DMS114 treated with DMSO at 0.1 percent for 48 hours (cell line): ENCODE results near the gene INSR.
"Not testable (repeated sequence)": the region's sequence is repeated elsewhere in the genome, so short reads cannot be mapped to it uniquely, and the experiment has no call there.

ENCODE experiments used
- DNase-seq: peaks from one replicate; lab custom pipeline; 2025; ENCODE audit not compliant: unreplicated experiment; lab: John Stamatoyannopoulos, UW

The INSR gene

GRCh38 chr19:7258041-7258839 lies 36.0 kb downstream of the INSR start:
- no peak for DNase-seq

GRCh38 chr19:7257148-7258040 lies 36.8 kb downstream of the INSR start:
- no peak for DNase-seq

GRCh38 chr19:7255631-7256030 lies 38.6 kb downstream of the INSR start:
- no peak for DNase-seq

GRCh38 chr19:7255119-7255518 lies 39.1 kb downstream of the INSR start:
- no peak for DNase-seq

GRCh38 chr19:7254590-7254989 lies 39.6 kb downstream of the INSR start:
- no peak for DNase-seq

- no peak for DNase-seq
These were observed 41.9 kb downstream of the INSR start for GRCh38 chr19:7252364-7252763.

GRCh38 chr19:7251494-7251893 lies 42.7 kb downstream of the INSR start:
- no peak for DNase-seq

- no peak for DNase-seq
These were observed 43.3 kb downstream of the INSR start for GRCh38 chr19:7250951-7251350.

- DNase-seq: no peak
These were observed 44.1 kb downstream of the INSR start for GRCh38 chr19:7250057-7250596.

GRCh38 chr19:7247155-7247554 lies 47.1 kb downstream of the INSR start:
- DNase-seq: no peak

GRCh38 chr19:7246601-7247000 lies 47.6 kb downstream of the INSR start:
- no peak for DNase-seq

- DNase-seq: no peak
These were observed 51.5 kb downstream of the INSR start for GRCh38 chr19:7242601-7243258.

GRCh38 chr19:7238051-7238450 lies 56.2 kb downstream of the INSR start:
- DNase-seq: no peak

- no peak for DNase-seq
These were observed 58.1 kb downstream of the INSR start for GRCh38 chr19:7236153-7236552.

- no peak for DNase-seq
These were observed 63.4 kb downstream of the INSR start for GRCh38 chr19:7230826-7231225.

GRCh38 chr19:7229735-7230134 lies 64.5 kb downstream of the INSR start:
- DNase-seq: no peak

GRCh38 chr19:7228935-7229541 lies 65.2 kb downstream of the INSR start:
- DNase-seq: no peak

- DNase-seq: no peak
These were observed 66.5 kb downstream of the INSR start for GRCh38 chr19:7227735-7228134.

- not testable (repeated sequence) for DNase-seq
These were observed 67.1 kb downstream of the INSR start for GRCh38 chr19:7227149-7227548.

- DNase-seq: no peak
These were observed 67.5 kb downstream of the INSR start for GRCh38 chr19:7226739-7227138.

GRCh38 chr19:7225741-7226140 lies 68.5 kb downstream of the INSR start:
- no peak for DNase-seq
